HCT116 (cell line): Measurements from ENCODE around the gene GLRX. TPM values are rescaled to one million over a fixed set of nuclear protein-coding genes. Genes with fewer than 3 reads are reported as not detected.

ENCODE experiments used
- ATAC-seq: fragments of 200-7000 bp; cut with Tn5 transposase; 2 replicates; pipeline ENCODE4 v1.9.1; 2020; ENCODE audit warnings: mild to moderate bottlenecking, moderate library complexity
- BruUV-seq: library from RNA; stranded (reverse); fragments of 400-500 nt; replicated peaks from 2 replicates; lab custom pipeline; 2021; lab: Mats Ljungman, UMichigan
- CTCF ChIA-PET: fragments of 300-600 bp; sonication (Branson Sonifier 250); formaldehyde crosslinking; loops from one replicate; lab custom pipeline; 2021; ENCODE audit warnings: antibody characterized with exemption; lab: Charles Lee
- POLR2A ChIA-PET: fragments of 300-600, 350-600 bp; sonication (Branson Sonifier 250); formaldehyde crosslinking; loops from one replicate; lab custom pipeline; 2021; ENCODE audit warnings: antibody characterized with exemption; lab: Charles Lee
- RAD21 ChIA-PET, 2 experiments: fragments of 300-600 bp; sonication (Branson Sonifier 250); formaldehyde crosslinking; loops; one replicate each; lab custom pipeline; 2023; ENCODE audit warnings: low total read pairs in 2 of 2; ENCODE audit not compliant: uncharacterized antibody in 2 of 2, unreplicated experiment in 2 of 2, low non-redundant PET in 1 of 2; lab: Charles Lee
- DNase-seq: peaks from one replicate; pipeline ENCODE4 v3.0.0-alpha.2; 2010; ENCODE audit warnings: low read depth, low spot score
- H2AFZ ChIP-seq: fragments of 200-600 bp; shearing (Covaris generic), sonication (generic); 2 replicates; pipeline ENCODE4 v1.6.1; 2017; ENCODE audit warnings: low read depth, mixed run types, mixed read lengths, antibody characterized with exemption, low read length; ENCODE audit not compliant: poor library complexity, severe bottlenecking
- H3K27ac ChIP-seq: 2 replicates; pipeline ENCODE4 v1.5.1; 2012; ENCODE audit warnings: low read depth, low read length
- H3K27me3 ChIP-seq: fragments of 200-600 bp; sonication (generic); 2 replicates; pipeline ENCODE4 v1.6.1; 2016; ENCODE audit warnings: mixed run types, low read length, mixed read lengths; ENCODE audit not compliant: insufficient read depth
- H3K36me3 ChIP-seq, 2 experiments: fragments of 200-500 bp in 1 of 2; fragments of 200-600 bp in 1 of 2; sonication (Bioruptor generic) in 1 of 2; sonication (generic) in 1 of 2; 2 replicates each; pipeline versions ENCODE4 v1.5.1 to v1.6.1; 2014 to 2016; ENCODE audit warnings: low read length in 2 of 2, inconsistent platforms in 1 of 2, mixed read lengths in 1 of 2, mixed run types in 1 of 2; ENCODE audit not compliant: insufficient read depth in 2 of 2, control insufficient read depth in 1 of 2
- H3K4me1 ChIP-seq, 2 experiments: fragments of 200-600 bp in 1 of 2; sonication (generic) in 1 of 2; 2 replicates each; pipeline versions ENCODE4 v1.5.1 to v1.6.1; 2012 to 2017; ENCODE audit warnings: low read length in 2 of 2, inconsistent platforms in 1 of 2, mild to moderate bottlenecking in 1 of 2, mixed read lengths in 1 of 2, mixed run types in 1 of 2, moderate library complexity in 1 of 2; ENCODE audit not compliant: insufficient read depth in 2 of 2, control insufficient read depth in 1 of 2
- H3K4me2 ChIP-seq: fragments of 200-600 bp; sonication (generic); 2 replicates; pipeline ENCODE4 v1.6.1; 2017; ENCODE audit warnings: mixed run types, low read length, mixed read lengths
- H3K4me3 ChIP-seq, 2 experiments: fragments of 200-600 bp in 1 of 2; sonication (generic) in 1 of 2; replicated peaks in 1 of 2; 2 replicates each; pipeline ENCODE4 v1.5.1; 2011 to 2016; ENCODE audit warnings: low read length in 2 of 2, control low read depth in 1 of 2, low read depth in 1 of 2, mild to moderate bottlenecking in 1 of 2, mixed read lengths in 1 of 2, mixed run types in 1 of 2
- H3K79me2 ChIP-seq: fragments of 200-600 bp; sonication (generic); 2 replicates; pipeline ENCODE4 v1.6.1; 2017; ENCODE audit warnings: mild to moderate bottlenecking, mixed run types, low read length, moderate library complexity, mixed read lengths; ENCODE audit not compliant: insufficient read depth
- H3K9ac ChIP-seq: fragments of 200-600 bp; sonication (generic); 2 replicates; pipeline ENCODE4 v1.6.1; 2016; ENCODE audit warnings: low read length, mixed read lengths
- H3K9me2 ChIP-seq: fragments of 200-600 bp; sonication (generic), shearing (Covaris generic); 2 replicates; pipeline ENCODE4 v1.6.1; 2017; ENCODE audit warnings: mixed run types, mild to moderate bottlenecking, moderate library complexity; ENCODE audit not compliant: insufficient read depth
- H3K9me3 ChIP-seq, 2 experiments: fragments of 200-500 bp in 1 of 2; fragments of 200-600 bp in 1 of 2; sonication (Bioruptor generic) in 1 of 2; sonication (generic) in 1 of 2; 2 replicates each; pipeline ENCODE4 v1.6.1; 2014 to 2017; ENCODE audit warnings: low read length in 2 of 2, mixed read lengths in 2 of 2, inconsistent platforms in 1 of 2, low read depth in 1 of 2, mild to moderate bottlenecking in 1 of 2, mixed run types in 1 of 2, moderate library complexity in 1 of 2; ENCODE audit not compliant: control insufficient read depth in 1 of 2, insufficient read depth in 1 of 2
- H4K20me1 ChIP-seq: fragments of 200-600 bp; sonication (generic), shearing (Covaris generic); 2 replicates; pipeline ENCODE4 v1.6.1; 2017; ENCODE audit warnings: mixed run types, mild to moderate bottlenecking, moderate library complexity; ENCODE audit not compliant: insufficient read depth
- SP1 ChIP-seq: IDR thresholded peaks from 2 replicates; pipeline ENCODE4 v1.6.1; 2012; ENCODE audit warnings: low read depth
- TCF7L2 ChIP-seq: IDR thresholded peaks from 2 replicates; pipeline ENCODE4 v1.7.0; 2011; ENCODE audit warnings: borderline replicate concordance, inconsistent platforms; ENCODE audit not compliant: insufficient read depth, insufficient read length; ENCODE audit errors: extremely low read depth
- intact Hi-C: fragments of 100-400 bp; cut with micrococcal nuclease; formaldehyde crosslinking; loops from 2 replicates; pipeline ENCODE4 v1.10.0; 2022
- total RNA-seq: library from RNA; stranded (reverse); gene quantifications from one replicate; pipeline ENCODE4 v1.2.1, GENCODE V29; 2021; ENCODE audit not compliant: unreplicated experiment
- TF ChIP-seq, protein P1 (sequence below): IDR thresholded peaks from 2 replicates; pipeline ENCODE4 v1.6.1; 2012; ENCODE audit warnings: low read depth
- TF ChIP-seq, protein P2 (sequence below): IDR thresholded peaks from 2 replicates; pipeline ENCODE4 v1.6.1; 2012

Gene GLRX
- total RNA-seq, 1 experiment from 2014 or later, result 29.3 TPM

DNA sequence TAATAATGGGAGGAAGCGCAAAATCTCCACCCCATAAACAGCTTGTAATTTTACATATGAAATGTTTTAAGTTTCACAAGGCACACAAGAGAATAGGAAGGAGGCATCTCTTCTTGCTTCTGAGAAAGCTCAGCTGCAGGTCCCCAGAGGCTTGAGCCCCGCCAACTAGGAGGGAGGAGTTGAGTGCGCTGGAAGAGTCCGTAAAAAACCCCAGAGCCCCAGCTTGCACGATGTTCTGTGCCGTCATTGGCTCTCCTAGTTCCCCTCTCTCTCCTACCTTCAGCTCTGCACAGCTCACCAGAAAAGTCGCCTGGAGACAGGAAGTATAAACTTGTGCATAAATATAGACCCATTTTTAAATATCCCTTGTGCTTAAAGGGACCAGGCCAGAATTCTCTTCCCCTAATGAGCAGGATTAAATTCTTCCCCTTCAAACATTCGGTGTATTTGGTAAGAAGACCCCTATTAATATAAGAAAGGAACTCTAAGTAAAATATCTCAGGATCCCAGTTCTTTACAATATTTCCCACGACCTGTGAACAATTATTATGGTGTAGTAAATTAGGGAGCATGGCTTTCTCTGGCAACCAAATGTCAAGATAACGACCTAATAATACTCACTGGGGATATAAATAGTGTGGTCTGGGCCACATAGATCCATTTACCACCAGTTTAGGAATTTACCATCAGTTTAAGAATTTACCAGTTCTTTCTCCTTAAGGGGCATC, 13.7 kb downstream of the GLRX start:
- TF ChIP-seq SP1 (no peak), TCF7L2 (no peak)
- TF ChIP-seq, protein P1, sequence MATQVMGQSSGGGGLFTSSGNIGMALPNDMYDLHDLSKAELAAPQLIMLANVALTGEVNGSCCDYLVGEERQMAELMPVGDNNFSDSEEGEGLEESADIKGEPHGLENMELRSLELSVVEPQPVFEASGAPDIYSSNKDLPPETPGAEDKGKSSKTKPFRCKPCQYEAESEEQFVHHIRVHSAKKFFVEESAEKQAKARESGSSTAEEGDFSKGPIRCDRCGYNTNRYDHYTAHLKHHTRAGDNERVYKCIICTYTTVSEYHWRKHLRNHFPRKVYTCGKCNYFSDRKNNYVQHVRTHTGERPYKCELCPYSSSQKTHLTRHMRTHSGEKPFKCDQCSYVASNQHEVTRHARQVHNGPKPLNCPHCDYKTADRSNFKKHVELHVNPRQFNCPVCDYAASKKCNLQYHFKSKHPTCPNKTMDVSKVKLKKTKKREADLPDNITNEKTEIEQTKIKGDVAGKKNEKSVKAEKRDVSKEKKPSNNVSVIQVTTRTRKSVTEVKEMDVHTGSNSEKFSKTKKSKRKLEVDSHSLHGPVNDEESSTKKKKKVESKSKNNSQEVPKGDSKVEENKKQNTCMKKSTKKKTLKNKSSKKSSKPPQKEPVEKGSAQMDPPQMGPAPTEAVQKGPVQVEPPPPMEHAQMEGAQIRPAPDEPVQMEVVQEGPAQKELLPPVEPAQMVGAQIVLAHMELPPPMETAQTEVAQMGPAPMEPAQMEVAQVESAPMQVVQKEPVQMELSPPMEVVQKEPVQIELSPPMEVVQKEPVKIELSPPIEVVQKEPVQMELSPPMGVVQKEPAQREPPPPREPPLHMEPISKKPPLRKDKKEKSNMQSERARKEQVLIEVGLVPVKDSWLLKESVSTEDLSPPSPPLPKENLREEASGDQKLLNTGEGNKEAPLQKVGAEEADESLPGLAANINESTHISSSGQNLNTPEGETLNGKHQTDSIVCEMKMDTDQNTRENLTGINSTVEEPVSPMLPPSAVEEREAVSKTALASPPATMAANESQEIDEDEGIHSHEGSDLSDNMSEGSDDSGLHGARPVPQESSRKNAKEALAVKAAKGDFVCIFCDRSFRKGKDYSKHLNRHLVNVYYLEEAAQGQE, result no peak
- TF ChIP-seq, protein P2, sequence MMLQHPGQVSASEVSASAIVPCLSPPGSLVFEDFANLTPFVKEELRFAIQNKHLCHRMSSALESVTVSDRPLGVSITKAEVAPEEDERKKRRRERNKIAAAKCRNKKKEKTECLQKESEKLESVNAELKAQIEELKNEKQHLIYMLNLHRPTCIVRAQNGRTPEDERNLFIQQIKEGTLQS, result no peak
- TF ChIP-seq, all 23 proteins: peak for 0
- no peaks in the 10 kb centered on the region for H3K36me3 ChIP-seq
- ChIA-PET CTCF (no interaction called here), POLR2A (interaction anchor here (2.3 kb wide), 1 partner anchor 14 kb away, joined by 6 read pairs; the partner anchor contains the start of gene GLRX), RAD21 (no interaction called here)
- H3K9ac ChIP-seq, result no peak overlapping the region
- H3K4me1 ChIP-seq, result peaks cover 3 to 14% of the 10 kb centered on the region in 2 experiments; a peak in 3 of 4 replicates
- no peaks in the 10 kb centered on the region for H3K79me2 ChIP-seq
- H3K27me3 ChIP-seq, result no peaks in the 10 kb centered on the region
- no peak overlapping the region for H3K27ac ChIP-seq
- H4K20me1 ChIP-seq, result no peaks in the 10 kb centered on the region
- ATAC-seq (no peak), DNase-seq (no peak)
- no peak overlapping the region for H3K4me3 ChIP-seq
- H3K4me2 ChIP-seq, result no peak overlapping the region
- H2AFZ ChIP-seq, result no peak overlapping the region
- BruUV-seq, result no TSS peak
- H3K9me2 ChIP-seq, result no peaks in the 10 kb centered on the region
- intact Hi-C loops, result no loop called here
- H3K9me3 ChIP-seq, result no peaks in the 10 kb centered on the region
